NCI-H2227 (cell line): ENCODE data around the gene ATP5F1A.
A peak's percentile ranks its signal among the peaks of the same experiment; 100 is the strongest.

Experiments used
- DNase-seq: peaks from one replicate; lab custom pipeline; 2025; ENCODE audit not compliant: unreplicated experiment; lab: John Stamatoyannopoulos, UW

ATP5F1A gene

GRCh38 chr18:46073474-46074331, 24.4 kb downstream of the ATP5F1A start:
- peak; percentile 81 for DNase-seq

DNA sequence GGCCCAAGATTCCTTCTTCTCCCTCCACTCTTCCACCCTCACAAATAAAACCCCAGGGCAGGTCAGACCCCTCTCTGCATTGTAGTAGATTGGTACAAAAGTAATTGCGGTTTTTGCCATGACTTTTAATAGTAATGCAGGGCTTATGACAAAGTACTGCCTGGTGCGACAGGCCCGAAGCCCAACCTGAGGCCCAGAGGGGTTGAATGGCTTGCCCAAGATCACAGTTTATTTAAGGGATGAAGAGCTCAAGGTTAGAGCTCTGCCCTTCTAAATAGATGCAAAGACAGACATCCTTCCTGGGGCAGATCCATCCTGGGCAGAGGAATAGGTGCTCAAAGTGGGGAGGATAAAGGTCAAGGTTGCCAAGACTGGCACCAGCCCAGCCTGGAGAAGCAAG, 25.1 kb downstream of the ATP5F1A start:
- no peak for DNase-seq

GRCh38 chr18:46072376-46072867, 25.7 kb downstream of the ATP5F1A start:
- DNase-seq: no peak

DNA sequence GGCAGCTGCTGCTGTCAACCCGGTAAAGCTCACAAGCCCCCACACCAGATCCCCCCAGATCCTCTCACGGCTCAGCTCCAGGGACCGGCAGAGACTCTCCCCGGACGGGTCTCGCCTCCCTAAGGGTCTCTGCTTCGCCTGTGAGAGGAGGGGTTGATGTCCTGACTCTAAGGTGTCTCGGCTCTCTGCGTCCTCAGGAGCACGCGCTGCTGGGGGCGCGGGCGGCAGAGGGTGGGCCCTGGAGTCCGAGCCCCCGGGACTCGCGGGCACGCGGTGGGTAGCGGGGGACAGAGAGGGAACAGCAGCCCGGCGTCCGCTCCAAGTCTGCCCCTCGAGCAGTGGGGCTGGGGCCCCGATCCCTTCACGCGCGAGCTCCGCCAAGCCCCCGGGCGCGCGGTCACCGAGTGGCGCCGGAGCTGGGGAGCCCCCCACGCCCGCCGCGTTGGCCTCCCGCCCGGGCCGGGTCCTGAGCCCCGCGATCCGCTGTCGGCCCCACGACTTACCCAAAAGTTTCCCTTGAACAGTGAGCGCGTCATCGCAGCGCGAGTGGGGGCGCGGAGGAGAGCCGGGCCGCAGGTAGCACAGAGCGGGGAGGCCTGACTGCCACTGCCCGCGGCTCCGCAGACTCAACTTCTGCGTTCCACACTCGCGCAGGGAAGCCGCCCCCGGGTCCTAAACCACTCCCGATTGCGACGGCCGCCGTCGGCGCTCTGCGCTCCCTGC, 26.3 kb downstream of the ATP5F1A start, which contains the start of gene PSTPIP2:
TSS of gene PSTPIP2 (minus strand) at position 608 of the 723 bp plus-strand sequence. CDS start at position 536, 72 bp downstream.
- DNase-seq: peak; percentile 62

GRCh38 chr18:46070815-46071652, 27.1 kb downstream of the ATP5F1A start:
- DNase-seq: no peak

GRCh38 chr18:46070232-46070631, 27.9 kb downstream of the ATP5F1A start:
- no peak for DNase-seq

DNA sequence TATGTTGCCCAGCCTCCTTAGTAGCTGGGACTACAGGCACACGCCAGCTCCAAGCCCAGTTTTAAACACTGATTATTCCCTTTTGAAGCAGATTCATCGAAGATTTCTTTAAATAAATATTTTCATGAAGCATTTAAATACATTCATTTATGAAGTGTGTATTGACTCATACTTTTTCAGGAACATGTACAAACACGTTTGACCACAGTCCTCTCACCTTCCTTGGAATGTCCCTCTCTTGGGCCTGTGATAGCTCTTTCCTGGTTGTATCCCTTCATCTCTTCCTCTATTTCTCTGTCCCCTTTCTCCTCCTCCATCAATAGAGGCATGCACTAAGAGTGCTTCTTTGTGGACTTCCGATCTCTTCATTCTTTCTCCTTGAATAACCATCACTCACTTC, 28.6 kb downstream of the ATP5F1A start:
- no peak for DNase-seq

- no peak for DNase-seq
Observed at GRCh38 chr18:46068763-46069162, 29.3 kb downstream of the ATP5F1A start.

DNA sequence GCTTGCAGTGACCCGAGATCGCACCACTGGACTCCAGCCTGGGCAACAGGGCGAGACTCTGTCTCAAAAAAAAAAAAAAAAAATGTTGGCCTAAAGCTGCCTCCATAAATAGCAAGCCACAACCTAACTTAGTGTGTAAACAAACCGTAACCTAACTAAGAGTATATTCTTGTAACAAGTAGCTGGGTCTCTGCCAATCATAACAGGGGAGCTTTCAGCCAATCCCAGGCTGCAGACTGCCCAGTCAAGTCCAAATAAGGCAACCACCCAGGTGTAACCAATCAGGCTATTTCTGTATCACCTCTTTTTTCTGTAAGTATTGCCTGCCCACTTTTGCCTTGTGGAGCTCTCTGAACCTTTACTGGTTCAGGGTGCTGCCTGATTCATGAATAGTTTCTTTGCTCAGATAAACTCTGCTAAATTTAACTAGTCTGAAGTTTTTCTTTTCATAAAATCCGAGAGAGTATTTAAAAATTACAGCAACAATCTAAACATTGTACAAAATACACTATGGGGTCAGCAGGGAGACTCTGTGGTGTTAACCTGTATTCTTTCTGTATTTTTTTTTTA, 30.6 kb downstream of the ATP5F1A start:
- DNase-seq: no peak

- DNase-seq: no peak
Observed at GRCh38 chr18:46062781-46063180, 35.3 kb downstream of the ATP5F1A start.

DNA sequence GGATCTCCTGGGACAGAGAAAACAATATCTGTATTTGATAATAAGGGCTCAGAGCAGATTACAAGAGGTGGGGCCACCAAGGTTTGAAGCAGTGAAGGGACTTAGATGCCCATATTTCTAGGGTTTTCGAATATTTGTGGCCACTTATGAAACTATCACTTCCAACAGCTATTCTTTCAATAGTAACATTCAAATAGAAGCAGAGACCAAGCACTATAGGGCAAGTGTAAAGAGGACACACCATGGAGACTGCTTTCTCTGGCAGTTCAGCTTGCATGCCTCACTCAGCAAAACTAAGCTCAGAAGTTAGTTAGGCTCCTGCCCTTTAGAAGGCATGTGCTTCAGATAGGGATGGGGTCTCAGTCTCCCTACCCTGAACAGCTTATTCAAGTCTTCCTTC, 36.3 kb downstream of the ATP5F1A start:
- no peak for DNase-seq

GRCh38 chr18:46061387-46061786, 36.7 kb downstream of the ATP5F1A start:
- no peak for DNase-seq

DNA sequence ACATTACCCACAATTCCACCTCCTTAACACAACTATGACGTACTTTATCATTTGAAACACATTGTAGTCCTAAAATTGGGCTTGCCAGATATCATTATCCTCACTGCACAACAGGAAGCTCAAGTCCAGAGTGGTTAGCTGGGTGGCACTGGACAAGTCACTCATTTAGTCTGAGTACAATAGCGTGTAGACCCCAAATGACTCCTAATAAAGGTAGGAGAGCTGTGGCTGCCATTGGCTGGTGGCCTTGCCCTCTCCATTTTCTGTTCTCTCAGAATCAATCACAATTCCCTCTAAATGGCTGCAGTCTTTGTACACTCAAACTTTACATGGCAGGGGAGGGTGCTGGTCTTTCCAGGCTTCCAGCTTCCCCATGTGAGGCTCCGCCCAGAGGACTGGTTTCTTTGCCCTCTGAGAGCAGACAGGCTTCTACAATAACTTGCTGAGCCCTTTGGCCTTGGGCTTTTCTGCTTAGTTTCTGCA, 37.7 kb downstream of the ATP5F1A start:
- DNase-seq: no peak

DNA sequence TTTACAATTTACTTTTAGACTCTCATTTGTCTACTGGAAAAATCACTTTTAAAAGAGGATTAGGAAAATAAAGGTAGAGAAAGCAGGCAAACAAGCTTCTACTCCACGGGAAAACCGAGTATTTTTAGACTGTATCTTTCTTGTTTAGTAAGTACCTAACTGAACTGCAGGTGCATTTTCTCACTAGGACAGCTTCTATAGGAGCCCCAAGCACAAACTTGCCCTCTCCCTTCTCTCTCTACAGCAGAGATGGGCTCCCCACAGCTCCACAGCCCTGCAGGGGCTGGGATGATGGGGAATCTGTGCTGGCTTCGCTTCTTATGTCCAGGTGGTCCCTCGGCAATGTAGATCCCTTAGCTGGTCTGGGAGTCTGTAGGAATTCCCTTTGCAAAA, 42.3 kb downstream of the ATP5F1A start:
- DNase-seq: no peak

DNA sequence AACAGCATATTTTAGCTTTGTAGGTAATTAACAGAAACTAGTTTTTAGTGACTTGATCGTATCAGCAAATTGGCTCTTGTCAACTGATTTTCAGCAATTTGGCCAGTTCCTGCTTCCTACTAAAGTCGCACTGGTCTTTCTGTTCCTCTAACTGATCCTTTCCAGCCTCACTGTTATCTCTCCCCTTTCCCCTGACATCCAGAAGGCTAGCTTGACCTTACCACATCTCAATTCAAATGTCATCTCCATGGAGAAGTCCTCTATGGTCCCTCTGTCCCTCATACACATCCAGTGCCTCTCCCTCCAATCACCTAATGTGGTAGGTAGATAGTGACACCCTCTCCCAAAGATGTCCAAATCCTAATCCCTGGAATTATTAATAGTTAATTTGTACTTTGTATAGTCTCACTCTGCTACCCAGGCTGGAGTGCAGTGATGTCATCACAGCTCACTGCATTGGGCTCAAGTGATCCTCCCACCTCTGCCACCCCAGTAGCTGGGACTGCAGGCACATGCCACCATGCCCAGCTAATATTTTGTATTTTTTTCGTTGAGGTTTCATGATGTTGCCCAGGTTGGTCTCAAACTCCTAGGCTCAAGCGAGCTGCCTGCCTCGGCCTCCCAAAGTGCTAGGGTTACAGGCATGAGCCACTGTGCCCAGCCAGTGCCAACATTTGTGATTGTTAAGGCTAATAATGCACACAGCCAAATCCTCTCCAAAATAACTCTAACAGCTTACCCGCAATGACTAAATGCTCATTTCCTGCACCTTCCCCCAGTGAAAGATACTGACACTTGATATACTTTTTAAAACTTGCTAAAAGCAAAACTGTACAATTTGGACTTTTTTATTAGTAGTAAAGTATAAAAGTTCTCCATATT, 42.9 kb downstream of the ATP5F1A start:
- DNase-seq: no peak

GRCh38 chr18:46053368-46054095, 44.6 kb downstream of the ATP5F1A start:
- DNase-seq: no peak

DNA sequence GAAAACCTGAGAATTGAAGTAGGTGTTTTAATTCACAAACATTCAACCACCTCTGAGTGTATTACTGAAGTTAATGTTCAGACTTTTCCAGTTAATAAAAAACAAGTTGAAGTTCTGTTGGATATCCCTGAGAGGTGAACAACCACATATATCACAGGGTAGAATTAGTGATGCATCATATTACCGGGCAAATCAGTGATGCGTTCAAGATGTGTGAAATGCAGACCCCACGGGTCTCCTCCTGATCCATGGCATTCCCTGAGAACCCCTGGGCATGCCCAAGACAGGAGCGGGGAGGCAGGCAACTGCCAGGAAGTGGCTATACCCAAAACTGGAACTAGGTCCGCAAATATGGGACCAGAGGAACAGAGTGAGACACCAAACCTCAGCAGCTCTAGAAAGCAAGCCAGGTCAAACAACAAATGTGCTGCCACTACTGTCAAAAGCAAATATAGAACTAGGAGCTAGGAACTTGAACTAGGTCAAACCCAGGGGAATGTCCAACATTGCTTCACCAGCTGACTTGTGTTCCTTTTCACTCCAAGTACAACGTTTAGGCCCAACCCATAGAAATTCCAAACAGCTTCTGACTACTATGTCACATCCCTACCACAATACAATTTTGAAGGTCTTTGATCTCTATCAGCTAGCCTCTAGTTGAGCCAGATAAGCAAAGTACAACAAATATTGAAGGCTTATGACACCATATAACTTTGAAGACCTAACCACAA, 46.2 kb downstream of the ATP5F1A start:
- no peak for DNase-seq

- DNase-seq: no peak
Observed at GRCh38 chr18:46050268-46050667, 47.8 kb downstream of the ATP5F1A start.
